ENCODE measurements around the gene ZNF606.

- TF ChIP-seq EZH2 (IDR thresholded peaks at IDR 0.05; ENCODE audit: borderline replicate concordance, low read depth, low read length, poor library complexity, severe bottlenecking) (no peak), CTCF (conservative IDR thresholded peaks at IDR 0.05; ENCODE audit: low read depth, low read length) (no peak)
These were observed 31.8 kb upstream of the ZNF606 start for GRCh38 chr19:58034477-58034793.
